A549 (cell line): ENCODE measurements around the gene FRMD8. TPM values are rescaled to one million over a fixed set of nuclear protein-coding genes. Genes with fewer than 3 reads are reported as not detected.

Experiments
- ATAC-seq, 2 experiments: fragments of 200-7000 bp in 1 of 2; fragments of >200 bp in 1 of 2; cut with Nextera tagmentation in 1 of 2; cut with Tn5 transposase in 1 of 2; 3 replicates each; pipeline versions ENCODE4 v1.8.0 to v1.9.1; 2018 to 2020; ENCODE audit warnings: mild to moderate bottlenecking in 1 of 2, moderate library complexity in 1 of 2
- CTCF ChIA-PET: fragments of 300-600 bp; sonication (Branson Sonifier 250); formaldehyde crosslinking; extraction: SDS; loops from one replicate; lab custom pipeline; 2021; ENCODE audit warnings: antibody characterized with exemption, inconsistent platforms; lab: Yijun Ruan, JAX
- POLR2A ChIA-PET: fragments of 350-600 bp; formaldehyde crosslinking; extraction: SDS; loops from one replicate; lab custom pipeline; 2021; ENCODE audit warnings: antibody characterized with exemption, inconsistent platforms; lab: Yijun Ruan, JAX
- DNase-seq, 2 experiments: peaks; one replicate each; pipeline versions ENCODE4 v3.0.0 to v3.0.0-alpha.2; 2011 to 2016; ENCODE audit warnings: low read depth in 1 of 2, low spot score in 1 of 2
- FAIRE-seq: peaks from 2 replicates; lab custom pipeline; 2011; peaks lifted over from hg19 to GRCh38; lab: Jason Lieb, UNC
- H3K27ac ChIP-seq, 2 experiments: fragments of >200 bp; sonication (Bioruptor Twin); formaldehyde crosslinking; 3 replicates each; pipeline ENCODE4 v1.5.1; 2016 to 2017
- H3K4me1 ChIP-seq: fragments of >200 bp; sonication (Bioruptor Twin); formaldehyde crosslinking; 3 replicates; pipeline ENCODE4 v1.6.1; 2016
- H3K4me2 ChIP-seq: fragments of >200 bp; sonication (Bioruptor Twin); formaldehyde crosslinking; 3 replicates; pipeline ENCODE4 v1.6.1; 2016
- H3K4me3 ChIP-seq: fragments of >200 bp; sonication (Bioruptor Twin); formaldehyde crosslinking; 3 replicates; pipeline ENCODE4 v1.5.1; 2016
- H3K9me3 ChIP-seq: fragments of >200 bp; sonication (Bioruptor Twin); formaldehyde crosslinking; 3 replicates; pipeline ENCODE4 v1.6.1; 2016
- BHLHE40 ChIP-seq: IDR thresholded peaks from 2 replicates; pipeline ENCODE4 v1.6.1; 2012; ENCODE audit warnings: low read depth, low read length, inconsistent platforms
- CBX2 ChIP-seq: fragments of 200-600 bp; sonication (generic); IDR thresholded peaks from 2 replicates; pipeline ENCODE4 v1.6.1; 2016; ENCODE audit warnings: low read depth, mild to moderate bottlenecking, borderline replicate concordance
- CBX8 ChIP-seq: fragments of 200-600 bp; sonication (generic); IDR thresholded peaks from 2 replicates; pipeline ENCODE4 v1.6.1; 2016
- CEBPB ChIP-seq, 2 experiments: fragments of >200 bp in 1 of 2; sonication (Bioruptor Twin) in 1 of 2; formaldehyde crosslinking in 1 of 2; IDR thresholded peaks; 2 replicates each; pipeline ENCODE4 v1.6.1; 2012 to 2016
- CHD2 ChIP-seq: fragments of 150-350 bp; IDR thresholded peaks from 2 replicates; pipeline ENCODE4 v1.6.1; 2014; ENCODE audit warnings: low read length; ENCODE audit not compliant: partially characterized antibody
- EHMT2 ChIP-seq: fragments of 200-600 bp; sonication (generic); IDR thresholded peaks from 2 replicates; pipeline ENCODE4 v1.6.1; 2016; ENCODE audit warnings: antibody characterized with exemption, low read depth, mild to moderate bottlenecking, moderate library complexity
- EP300 ChIP-seq, 2 experiments: fragments of >200 bp; sonication (Bioruptor Twin); formaldehyde crosslinking; IDR thresholded peaks; 2 replicates in 1 of 2; 3 replicates in 1 of 2; pipeline ENCODE4 v1.6.1; 2016 to 2017
- ESRRA ChIP-seq: fragments of 150-350 bp; IDR thresholded peaks from 2 replicates; pipeline ENCODE4 v1.6.1; 2014; ENCODE audit warnings: mild to moderate bottlenecking, low read length, borderline replicate concordance
- FOSB ChIP-seq: fragments of 250-450 bp; sonication (Bioruptor Pico); IDR thresholded peaks from 2 replicates; pipeline ENCODE4 v1.5.0; 2020; ENCODE audit warnings: mild to moderate bottlenecking, moderate library complexity
- FOSL2 ChIP-seq, 2 experiments: fragments of 450-650 bp in 1 of 2; fragments of >200 bp in 1 of 2; sonication (Bioruptor Twin) in 1 of 2; formaldehyde crosslinking; IDR thresholded peaks; 2 replicates each; pipeline versions ENCODE4 v1.5.0 to v1.6.1; 2016 to 2020; ENCODE audit warnings: mild to moderate bottlenecking in 1 of 2, moderate library complexity in 1 of 2
- FOXS1 ChIP-seq: fragments of 250-450 bp; sonication (Bioruptor Pico); IDR thresholded peaks from 2 replicates; pipeline ENCODE4 v1.5.0; 2020; ENCODE audit warnings: mild to moderate bottlenecking, moderate library complexity
- GATA3 ChIP-seq: IDR thresholded peaks from 2 replicates; pipeline ENCODE4 v1.6.1; 2012; ENCODE audit warnings: borderline replicate concordance
- HEYL ChIP-seq: fragments of 250-450 bp; sonication (Bioruptor Pico); IDR thresholded peaks from 2 replicates; pipeline ENCODE4 v1.8.0; 2021; ENCODE audit warnings: mild to moderate bottlenecking, moderate library complexity
- HOXA7 ChIP-seq: fragments of 250-450 bp; sonication (Bioruptor Pico); IDR thresholded peaks from 2 replicates; pipeline ENCODE4 v1.5.0; 2020; ENCODE audit warnings: mild to moderate bottlenecking, moderate library complexity
- HOXB13 ChIP-seq: fragments of 250-450 bp; sonication (Bioruptor Pico); IDR thresholded peaks from 2 replicates; pipeline ENCODE4 v1.5.0; 2020; ENCODE audit warnings: low read depth, mild to moderate bottlenecking, moderate library complexity
- JUN ChIP-seq, 2 experiments: fragments of >200 bp; sonication (Bioruptor Twin); formaldehyde crosslinking; IDR thresholded peaks; 2 replicates in 1 of 2; 3 replicates in 1 of 2; pipeline ENCODE4 v1.6.1; 2016 to 2017
- KDM5A ChIP-seq: fragments of 200-600 bp; sonication (generic); IDR thresholded peaks from 2 replicates; pipeline ENCODE4 v1.6.1; 2016; ENCODE audit warnings: antibody characterized with exemption, mild to moderate bottlenecking
- MYC ChIP-seq: IDR thresholded peaks from 2 replicates; pipeline ENCODE4 v1.6.1; 2012; ENCODE audit warnings: mild to moderate bottlenecking, inconsistent platforms, low read length, improper control_type of control experiment, borderline replicate concordance
- NFE2L2 ChIP-seq: fragments of 150-350 bp; conservative IDR thresholded peaks from 2 replicates; pipeline ENCODE4 v1.6.1; 2014; ENCODE audit warnings: low read length
- NR3C1 ChIP-seq: fragments of >200 bp; sonication (Bioruptor Twin); formaldehyde crosslinking; IDR thresholded peaks from 3 replicates; pipeline ENCODE4 v1.6.1; 2017
- POLR2A ChIP-seq: IDR thresholded peaks from 2 replicates; pipeline ENCODE4 v1.6.1; 2012; ENCODE audit warnings: mild to moderate bottlenecking, low read length
- POLR2AphosphoS2 ChIP-seq: conservative IDR thresholded peaks from 2 replicates; pipeline ENCODE4 v1.6.1; 2012; ENCODE audit warnings: low read length, improper control_type of control experiment, inconsistent platforms
- RAD21 ChIP-seq, 2 experiments: fragments of >200 bp in 1 of 2; sonication (Bioruptor Twin) in 1 of 2; formaldehyde crosslinking in 1 of 2; IDR thresholded peaks in 1 of 2; conservative IDR thresholded peaks in 1 of 2; 2 replicates in 1 of 2; 3 replicates in 1 of 2; pipeline ENCODE4 v1.6.1; 2012 to 2018; ENCODE audit warnings: inconsistent platforms in 1 of 2
- RCOR1 ChIP-seq: fragments of 150-350 bp; IDR thresholded peaks from 2 replicates; pipeline ENCODE4 v1.6.1; 2014; ENCODE audit warnings: antibody characterized with exemption, low read length, low read depth
- RFX5 ChIP-seq: fragments of 450-650 bp; IDR thresholded peaks from 2 replicates; pipeline ENCODE4 v1.7.1; 2014; ENCODE audit warnings: antibody characterized with exemption, mild to moderate bottlenecking, moderate library complexity
- RNF2 ChIP-seq: fragments of 200-600 bp; sonication (generic); IDR thresholded peaks from 2 replicates; pipeline ENCODE4 v1.6.1; 2016; ENCODE audit warnings: low read depth, mild to moderate bottlenecking, antibody characterized with exemption, moderate library complexity, borderline replicate concordance
- SMC3 ChIP-seq: fragments of >200 bp; sonication (Bioruptor Twin); formaldehyde crosslinking; IDR thresholded peaks from 3 replicates; pipeline ENCODE4 v1.6.1; 2018; ENCODE audit warnings: inconsistent platforms
- SREBF2 ChIP-seq: fragments of 450-650 bp; IDR thresholded peaks from 2 replicates; pipeline ENCODE4 v1.6.1; 2014; ENCODE audit warnings: mild to moderate bottlenecking, moderate library complexity
- TFCP2L1 ChIP-seq: fragments of 250-450 bp; sonication (Bioruptor Pico); IDR thresholded peaks from 2 replicates; pipeline ENCODE4 v1.5.0; 2021; ENCODE audit warnings: mild to moderate bottlenecking
- ZC3H11A ChIP-seq: fragments of 450-650 bp; IDR thresholded peaks from 2 replicates; pipeline ENCODE4 v1.6.1; 2014; ENCODE audit warnings: antibody characterized with exemption, mild to moderate bottlenecking
- WGBS: methylation state at CpG from one replicate; pipeline ENCODE4 v1.1.6; 2017; ENCODE audit errors: missing lambda C conversion rate; 5-methylcytosine and 5-hydroxymethylcytosine counted together
- polyA plus RNA-seq, 4 experiments: library from polyadenylated mRNA; depleted of rRNA in 3 of 4; stranded (reverse); fragments of >200 nt; fragmentation: RNase III in 1 of 4; extraction: RNeasy Plus Mini Kit Qiagen cat#74134 plus additional on column Dnase treatment in 1 of 4; gene quantifications; 2 replicates in 3 of 4; 3 replicates in 1 of 4; pipeline ENCODE4 v1.2.3, GENCODE V29; 2011 to 2017
- TF ChIP-seq, protein P1 (sequence below): IDR thresholded peaks from 2 replicates; pipeline ENCODE4 v1.6.1; 2012
- TF ChIP-seq, protein P2 (sequence below): fragments of >200 bp; sonication (Bioruptor Twin); formaldehyde crosslinking; IDR thresholded peaks from 3 replicates; pipeline ENCODE4 v1.5.1; 2016
- TF ChIP-seq, protein P3 (sequence below): fragments of >200 bp; sonication (Bioruptor Twin); formaldehyde crosslinking; IDR thresholded peaks from 2 replicates; pipeline ENCODE4 v1.6.1; 2016
- TF ChIP-seq, protein P4 (sequence below): IDR thresholded peaks from 2 replicates; pipeline ENCODE4 v1.6.1; 2012

Gene FRMD8
- polyA plus RNA-seq, 2 of the 4 experiments (the other 2 are of a cell fraction) = 12.9 to 20.0 TPM

DNA sequence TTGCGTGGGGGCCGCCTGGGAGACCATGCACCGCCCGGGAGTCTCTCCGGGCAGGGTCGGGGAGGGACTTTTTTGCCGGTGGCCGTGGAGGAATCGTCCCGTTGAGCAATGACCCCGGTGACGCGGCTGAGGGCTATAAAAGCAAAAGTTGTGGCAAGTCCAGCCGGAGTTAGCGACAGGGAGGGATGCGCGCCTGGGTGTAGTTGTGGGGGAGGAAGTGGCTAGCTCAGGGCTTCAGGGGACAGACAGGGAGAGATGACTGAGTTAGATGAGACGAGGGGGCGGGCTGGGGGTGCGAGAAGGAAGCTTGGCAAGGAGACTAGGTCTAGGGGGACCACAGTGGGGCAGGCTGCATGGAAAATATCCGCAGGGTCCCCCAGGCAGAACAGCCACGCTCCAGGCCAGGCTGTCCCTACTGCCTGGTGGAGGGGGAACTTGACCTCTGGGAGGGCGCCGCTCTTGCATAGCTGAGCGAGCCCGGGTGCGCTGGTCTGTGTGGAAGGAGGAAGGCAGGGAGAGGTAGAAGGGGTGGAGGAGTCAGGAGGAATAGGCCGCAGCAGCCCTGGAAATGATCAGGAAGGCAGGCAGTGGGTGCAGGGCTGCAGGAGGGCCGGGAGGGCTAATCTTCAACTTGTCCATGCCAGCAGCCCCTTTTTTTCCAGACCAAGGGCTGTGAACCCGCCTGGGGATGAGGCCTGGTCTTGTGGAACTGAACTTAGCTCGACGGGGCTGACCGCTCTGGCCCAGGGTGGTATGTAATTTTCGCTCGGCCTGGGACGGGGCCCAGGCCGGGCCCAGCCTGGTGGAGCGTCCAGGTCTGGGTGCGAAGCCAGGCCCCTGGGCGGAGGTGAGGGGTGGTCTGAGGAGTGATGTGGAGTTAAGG, 36.4 kb downstream of the FRMD8 start, which contains the start of gene NEAT1 (continued):
- peak; percentile 91; the same call in 1 of the 2 replicates for TF ChIP-seq HEYL (CRISPR knock-in tag)
- no peak for TF ChIP-seq RFX5
- TF ChIP-seq ESRRA = peak; percentile 70

DNA sequence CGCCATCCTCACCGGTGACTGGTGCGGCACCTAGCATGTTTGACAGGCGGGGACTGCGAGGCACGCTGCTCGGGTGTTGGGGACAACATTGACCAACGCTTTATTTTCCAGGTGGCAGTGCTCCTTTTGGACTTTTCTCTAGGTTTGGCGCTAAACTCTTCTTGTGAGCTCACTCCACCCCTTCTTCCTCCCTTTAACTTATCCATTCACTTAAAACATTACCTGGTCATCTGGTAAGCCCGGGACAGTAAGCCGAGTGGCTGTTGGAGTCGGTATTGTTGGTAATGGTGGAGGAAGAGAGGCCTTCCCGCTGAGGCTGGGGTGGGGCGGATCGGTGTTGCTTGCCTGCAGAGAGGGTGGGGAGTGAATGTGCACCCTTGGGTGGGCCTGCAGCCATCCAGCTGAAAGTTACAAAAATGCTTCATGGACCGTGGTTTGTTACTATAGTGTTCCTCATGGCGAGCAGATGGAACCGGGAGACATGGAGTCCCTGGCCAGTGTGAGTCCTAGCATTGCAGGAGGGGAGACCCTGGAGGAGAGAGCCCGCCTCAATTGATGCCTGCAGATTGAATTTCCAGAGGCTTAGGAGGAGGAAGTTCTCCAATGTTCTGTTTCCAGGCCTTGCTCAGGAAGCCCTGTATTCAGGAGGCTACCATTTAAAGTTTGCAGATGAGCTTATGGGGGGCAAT, 37.2 kb downstream of the FRMD8 start:
- FAIRE-seq (no peak), ATAC-seq (no peak), DNase-seq (peak in 1 of 2 experiments; percentile 57)
- Histone ChIP-seq H3K4me3 (peak overlapping the region; percentile 95), H3K9me3 (no peaks in the 10 kb centered on the region), H3K4me1 (peaks cover 23% of the 10 kb centered on the region), H3K4me2 (peak overlapping the region; percentile 89), H3K27ac (peak overlapping the region; percentile 97 to 100)
- WGBS = 1% methylated on average over 18 of the region's 19 CpGs
- ChIA-PET POLR2A (interaction anchor here (0.5 to 17.5 kb wide), 26 partner anchors 6 to 645 kb away, joined by 3 to 756 read pairs (median 6); partner anchors contain the start of genes DPF2, FRMD8, MALAT1 and NEAT1), CTCF (interaction anchor here (1.2 to 17.0 kb wide), 7 partner anchors 12 to 87 kb away, joined by 3 to 208 read pairs (median 5); partner anchors contain the start of genes FRMD8 and SLC25A45)
- TF ChIP-seq EHMT2 (no peak), CBX8 (no peak), CBX2 (no peak), KDM5A (no peak), RCOR1 (no peak), RFX5 (no peak), TFCP2L1 (peak; percentile 86; the same call in 1 of the 2 replicates), POLR2A (peak; percentile 39), NR3C1 (no peak), POLR2AphosphoS2 (no peak), SREBF2 (no peak), RNF2 (no peak), FOXS1 (no peak), SMC3 (no peak), NFE2L2 (no peak), BHLHE40 (no peak), FOSB (CRISPR knock-in tag) (no peak; the same call in 1 of the 2 replicates), HOXB13 (CRISPR knock-in tag) (no peak), CHD2 (no peak), GATA3 (peak; percentile 14; the same call in 1 of the 2 replicates), CEBPB (IDR thresholded peaks at IDR 0.05) (no peak), HOXA7 (no peak; the same call in 1 of the 2 replicates), MYC (0 out of 2 replicates have a peak, but pooled peaks have one; percentile 52), FOSL2 (IDR thresholded peaks at IDR 0.05) (no peak), FOSL2 (CRISPR knock-in tag; IDR thresholded peaks at IDR 0.05) (no peak), EP300 (IDR thresholded peaks at IDR 0.05) (no peak), RAD21 (conservative IDR thresholded peaks at IDR 0.05 in 1 of 2, IDR thresholded peaks at IDR 0.05 in 1 of 2) (no peak), ESRRA (no peak), JUN (IDR thresholded peaks at IDR 0.05) (peak; percentile 10 to 78; a peak in 4 of 5 replicates), ZC3H11A (no peak; the same call in 1 of the 2 replicates), HEYL (CRISPR knock-in tag) (no peak)
- TF ChIP-seq, protein P1, sequence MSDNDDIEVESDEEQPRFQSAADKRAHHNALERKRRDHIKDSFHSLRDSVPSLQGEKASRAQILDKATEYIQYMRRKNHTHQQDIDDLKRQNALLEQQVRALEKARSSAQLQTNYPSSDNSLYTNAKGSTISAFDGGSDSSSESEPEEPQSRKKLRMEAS = peak; percentile 22
- TF ChIP-seq, protein P2, sequence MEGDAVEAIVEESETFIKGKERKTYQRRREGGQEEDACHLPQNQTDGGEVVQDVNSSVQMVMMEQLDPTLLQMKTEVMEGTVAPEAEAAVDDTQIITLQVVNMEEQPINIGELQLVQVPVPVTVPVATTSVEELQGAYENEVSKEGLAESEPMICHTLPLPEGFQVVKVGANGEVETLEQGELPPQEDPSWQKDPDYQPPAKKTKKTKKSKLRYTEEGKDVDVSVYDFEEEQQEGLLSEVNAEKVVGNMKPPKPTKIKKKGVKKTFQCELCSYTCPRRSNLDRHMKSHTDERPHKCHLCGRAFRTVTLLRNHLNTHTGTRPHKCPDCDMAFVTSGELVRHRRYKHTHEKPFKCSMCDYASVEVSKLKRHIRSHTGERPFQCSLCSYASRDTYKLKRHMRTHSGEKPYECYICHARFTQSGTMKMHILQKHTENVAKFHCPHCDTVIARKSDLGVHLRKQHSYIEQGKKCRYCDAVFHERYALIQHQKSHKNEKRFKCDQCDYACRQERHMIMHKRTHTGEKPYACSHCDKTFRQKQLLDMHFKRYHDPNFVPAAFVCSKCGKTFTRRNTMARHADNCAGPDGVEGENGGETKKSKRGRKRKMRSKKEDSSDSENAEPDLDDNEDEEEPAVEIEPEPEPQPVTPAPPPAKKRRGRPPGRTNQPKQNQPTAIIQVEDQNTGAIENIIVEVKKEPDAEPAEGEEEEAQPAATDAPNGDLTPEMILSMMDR = no peak
- TF ChIP-seq, protein P3, sequence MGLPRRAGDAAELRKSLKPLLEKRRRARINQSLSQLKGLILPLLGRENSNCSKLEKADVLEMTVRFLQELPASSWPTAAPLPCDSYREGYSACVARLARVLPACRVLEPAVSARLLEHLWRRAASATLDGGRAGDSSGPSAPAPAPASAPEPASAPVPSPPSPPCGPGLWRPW = no peak
- TF ChIP-seq, protein P4, sequence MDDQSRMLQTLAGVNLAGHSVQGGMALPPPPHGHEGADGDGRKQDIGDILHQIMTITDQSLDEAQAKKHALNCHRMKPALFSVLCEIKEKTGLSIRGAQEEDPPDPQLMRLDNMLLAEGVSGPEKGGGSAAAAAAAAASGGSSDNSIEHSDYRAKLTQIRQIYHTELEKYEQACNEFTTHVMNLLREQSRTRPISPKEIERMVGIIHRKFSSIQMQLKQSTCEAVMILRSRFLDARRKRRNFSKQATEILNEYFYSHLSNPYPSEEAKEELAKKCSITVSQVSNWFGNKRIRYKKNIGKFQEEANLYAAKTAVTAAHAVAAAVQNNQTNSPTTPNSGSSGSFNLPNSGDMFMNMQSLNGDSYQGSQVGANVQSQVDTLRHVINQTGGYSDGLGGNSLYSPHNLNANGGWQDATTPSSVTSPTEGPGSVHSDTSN = no peak; the same call in 1 of the 2 replicates
